ENCODE results near the gene LPAR2.
A peak's percentile ranks its signal among the peaks of the same experiment; 100 is the strongest.

Gene LPAR2

GRCh38 chr19:19653597-19654147, 25.7 kb upstream of the LPAR2 start:
- no peak for DNase-seq

- DNase-seq, result no peak
Measured at GRCh38 chr19:19652482-19653295, 24.7 kb upstream of the LPAR2 start.

- no peak for DNase-seq
Measured at GRCh38 chr19:19651076-19651475, 23.1 kb upstream of the LPAR2 start.

GRCh38 chr19:19650331-19650730, 22.3 kb upstream of the LPAR2 start:
- no peak for DNase-seq

GRCh38 chr19:19649580-19649995, 21.6 kb upstream of the LPAR2 start:
- DNase-seq, result no peak

GRCh38 chr19:19649155-19649554, 21.1 kb upstream of the LPAR2 start:
- DNase-seq, result no peak

- DNase-seq, result no peak
Measured at GRCh38 chr19:19647037-19647835, 19.2 kb upstream of the LPAR2 start.

- DNase-seq, result no peak
Measured at GRCh38 chr19:19645233-19645870, 17.3 kb upstream of the LPAR2 start.

GRCh38 chr19:19644054-19644388, 16.0 kb upstream of the LPAR2 start:
- no peak for DNase-seq

GRCh38 chr19:19643158-19644053, 15.4 kb upstream of the LPAR2 start, which contains the start of gene GMIP:
TSS of gene GMIP (minus strand) at chr19:19643657. CDS start at chr19:19643529, 128 bp downstream.
- DNase-seq, result peak; percentile 72 to 90 (median 83)

GRCh38 chr19:19642506-19643157, 14.6 kb upstream of the LPAR2 start:
- peak in 2 of 5 experiments; percentile 59 to 72 for DNase-seq

GRCh38 chr19:19637523-19638251, 9.7 kb upstream of the LPAR2 start:
- DNase-seq, result no peak

GRCh38 chr19:19637186-19637522, 9.1 kb upstream of the LPAR2 start:
- DNase-seq, result no peak

- no peak for DNase-seq
Measured at GRCh38 chr19:19636573-19637185, 8.7 kb upstream of the LPAR2 start.

GRCh38 chr19:19635313-19635702, 7.3 kb upstream of the LPAR2 start:
- no peak for DNase-seq

GRCh38 chr19:19634516-19635312, 6.7 kb upstream of the LPAR2 start:
- no peak for DNase-seq

- DNase-seq, result no peak
Measured at GRCh38 chr19:19633711-19634515, 5.9 kb upstream of the LPAR2 start.

GRCh38 chr19:19632661-19633060, 4.6 kb upstream of the LPAR2 start:
- DNase-seq, result no peak

- no peak for DNase-seq
Measured at GRCh38 chr19:19631346-19631745, 3.3 kb upstream of the LPAR2 start.
